ENCODE results near the gene DDX20. TPM values are rescaled to one million over a fixed set of nuclear protein-coding genes. Genes with fewer than 3 reads are reported as not detected.

DDX20 gene
- total RNA-seq, 4 donors from 2014 or later, result 16.0 to 25.0 (median 21.5) TPM

DNA sequence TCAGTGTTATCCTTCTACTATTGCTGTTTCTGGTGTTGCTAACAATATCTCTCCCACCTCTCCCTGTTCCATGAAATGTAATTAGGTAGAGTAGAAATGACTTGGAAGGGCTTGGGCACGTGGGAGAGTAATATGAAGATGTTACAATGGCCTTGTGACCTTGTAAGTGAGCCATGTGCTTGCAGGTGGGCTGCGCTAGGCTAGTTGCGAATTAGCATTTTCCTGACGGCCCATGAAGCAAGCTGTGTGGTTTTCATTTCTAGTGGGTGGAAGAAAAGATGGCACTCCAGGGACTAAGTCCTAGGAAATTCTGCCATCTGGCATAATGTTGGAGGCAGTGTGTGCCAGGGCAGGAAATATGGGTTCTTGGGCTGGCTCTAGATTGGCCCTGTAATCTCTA is 7.8 kb upstream of the DDX20 start:
- no peaks in the 10 kb centered on the region for H3K4me1 ChIP-seq
- TF ChIP-seq POLR2A (IDR thresholded peaks at IDR 0.05) (no peak), POLR2AphosphoS5 (IDR thresholded peaks at IDR 0.05) (no peak), EP300 (IDR thresholded peaks at IDR 0.05) (no peak)
- H3K4me3 ChIP-seq, result no peak overlapping the region
- no peak overlapping the region for H3K27ac ChIP-seq
- H3K27me3 ChIP-seq, result no peaks in the 10 kb centered on the region
- no peaks in the 10 kb centered on the region for H3K36me3 ChIP-seq
- no peaks in the 10 kb centered on the region for H3K9me3 ChIP-seq
- 87% methylated on average over 4 of the region's 4 CpGs for WGBS
- no peak for DNase-seq (ENCODE audit: low spot score in 2 of 2)

DNA sequence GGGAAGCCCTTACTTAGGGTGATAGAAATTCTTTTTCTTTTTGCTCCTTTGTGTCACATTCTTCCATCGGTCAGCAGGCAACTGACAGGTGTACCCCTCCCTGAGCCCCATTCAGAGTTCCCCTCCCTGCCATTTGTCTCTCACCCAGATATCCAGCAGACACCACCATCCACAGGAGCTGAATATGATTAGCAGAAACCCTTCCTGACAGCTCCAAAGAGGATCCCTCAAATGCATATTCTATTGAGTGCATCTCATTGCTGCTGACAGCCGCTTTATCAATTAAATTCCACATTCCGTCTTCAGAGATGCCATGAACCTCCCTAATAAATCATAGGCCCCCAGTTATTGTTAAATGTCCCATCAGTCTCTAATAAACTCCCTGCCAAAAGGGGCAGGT is 6.1 kb upstream of the DDX20 start:
- no peak overlapping the region for H3K27ac ChIP-seq

DNA sequence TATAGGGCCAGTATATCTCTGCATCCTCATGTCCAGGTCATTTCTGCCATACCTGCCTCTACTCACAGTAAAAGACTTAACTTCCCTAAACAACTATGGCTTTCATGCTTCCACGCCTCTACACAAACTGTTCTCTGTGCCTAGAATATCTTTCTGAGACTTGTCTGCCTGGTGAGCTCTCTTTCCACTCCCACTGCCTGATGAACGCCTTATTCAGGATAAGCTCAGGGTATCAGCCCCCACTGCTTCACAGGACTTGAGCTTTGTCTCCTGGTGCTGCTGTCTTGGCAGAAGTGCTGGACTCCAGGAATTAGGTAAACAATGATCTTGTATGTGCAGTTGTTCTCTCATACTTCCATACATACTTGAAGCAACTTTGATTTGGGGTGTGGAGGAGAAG is 4.8 kb upstream of the DDX20 start:
- Histone ChIP-seq H3K9me3 (no peaks in the 10 kb centered on the region), H3K27ac (no peak overlapping the region), H3K36me3 (no peaks in the 10 kb centered on the region), H3K4me3 (no peak overlapping the region), H3K27me3 (no peaks in the 10 kb centered on the region), H3K4me1 (peaks cover 8% of the 10 kb centered on the region)
- TF ChIP-seq POLR2AphosphoS5 (IDR thresholded peaks at IDR 0.05) (no peak), EP300 (IDR thresholded peaks at IDR 0.05) (no peak), POLR2A (IDR thresholded peaks at IDR 0.05) (no peak)
- TF ChIP-seq, protein P1, sequence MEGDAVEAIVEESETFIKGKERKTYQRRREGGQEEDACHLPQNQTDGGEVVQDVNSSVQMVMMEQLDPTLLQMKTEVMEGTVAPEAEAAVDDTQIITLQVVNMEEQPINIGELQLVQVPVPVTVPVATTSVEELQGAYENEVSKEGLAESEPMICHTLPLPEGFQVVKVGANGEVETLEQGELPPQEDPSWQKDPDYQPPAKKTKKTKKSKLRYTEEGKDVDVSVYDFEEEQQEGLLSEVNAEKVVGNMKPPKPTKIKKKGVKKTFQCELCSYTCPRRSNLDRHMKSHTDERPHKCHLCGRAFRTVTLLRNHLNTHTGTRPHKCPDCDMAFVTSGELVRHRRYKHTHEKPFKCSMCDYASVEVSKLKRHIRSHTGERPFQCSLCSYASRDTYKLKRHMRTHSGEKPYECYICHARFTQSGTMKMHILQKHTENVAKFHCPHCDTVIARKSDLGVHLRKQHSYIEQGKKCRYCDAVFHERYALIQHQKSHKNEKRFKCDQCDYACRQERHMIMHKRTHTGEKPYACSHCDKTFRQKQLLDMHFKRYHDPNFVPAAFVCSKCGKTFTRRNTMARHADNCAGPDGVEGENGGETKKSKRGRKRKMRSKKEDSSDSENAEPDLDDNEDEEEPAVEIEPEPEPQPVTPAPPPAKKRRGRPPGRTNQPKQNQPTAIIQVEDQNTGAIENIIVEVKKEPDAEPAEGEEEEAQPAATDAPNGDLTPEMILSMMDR (IDR thresholded peaks at IDR 0.05), result no peak
- WGBS, result 86% methylated on average over 2 of the region's 2 CpGs
- no peak for DNase-seq (ENCODE audit: low spot score in 2 of 2)

More for the DNA sequence above, 6.1 kb upstream of the DDX20 start:
- Histone ChIP-seq H3K36me3 (no peaks in the 10 kb centered on the region), H3K9me3 (no peaks in the 10 kb centered on the region), H3K4me3 (no peak overlapping the region), H3K4me1 (peaks cover 3% of the 10 kb centered on the region), H3K27me3 (no peaks in the 10 kb centered on the region)
- 94% methylated on average over 3 of the region's 3 CpGs for WGBS
- no peak for DNase-seq (ENCODE audit: low spot score in 2 of 2)
- no peak for TF ChIP-seq POLR2AphosphoS5 (IDR thresholded peaks at IDR 0.05)
- no peak for TF ChIP-seq EP300 (IDR thresholded peaks at IDR 0.05)
- TF ChIP-seq POLR2A (IDR thresholded peaks at IDR 0.05), result no peak
- TF ChIP-seq, protein P1 (IDR thresholded peaks at IDR 0.05), result no peak

DNA sequence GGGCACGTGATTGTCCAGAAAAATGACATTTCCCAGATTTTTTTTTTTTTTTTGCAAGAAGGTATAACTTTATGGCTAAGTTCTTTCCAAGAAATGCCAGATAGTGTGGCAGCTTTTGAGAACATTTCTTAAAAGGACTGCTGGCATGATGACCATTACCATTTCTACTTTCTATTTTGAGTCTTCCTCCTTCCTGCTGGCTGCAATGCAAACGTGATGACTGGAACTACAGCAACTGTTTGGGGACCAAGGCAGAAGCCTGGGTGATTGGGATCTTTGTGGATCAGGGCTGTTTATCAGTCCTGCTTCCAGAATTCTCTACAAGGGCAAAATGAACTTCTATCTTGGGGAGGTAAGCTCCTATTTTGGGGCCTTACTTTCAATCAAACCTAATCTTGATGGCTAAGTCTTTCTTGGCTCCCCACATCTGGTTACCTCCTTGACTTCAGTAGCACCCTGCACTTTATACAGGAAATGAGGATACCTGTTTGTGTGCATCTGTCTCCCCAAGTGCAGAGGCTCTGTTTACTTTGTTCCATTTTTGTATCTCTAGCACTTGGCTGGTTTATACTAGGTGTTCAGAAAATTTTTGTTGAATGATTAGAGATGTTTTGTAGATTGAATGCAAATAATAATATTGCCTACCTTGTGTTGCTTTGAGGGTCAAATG is 3.7 kb upstream of the DDX20 start:
- Histone ChIP-seq H3K4me3 (no peak overlapping the region), H3K9me3 (no peaks in the 10 kb centered on the region), H3K4me1 (peaks cover 17% of the 10 kb centered on the region), H3K27me3 (no peaks in the 10 kb centered on the region), H3K36me3 (no peaks in the 10 kb centered on the region), H3K27ac (no peak overlapping the region)
- WGBS, result 51% methylated on average over 2 of the region's 2 CpGs
- no peak for DNase-seq (ENCODE audit: low spot score in 2 of 2)
- TF ChIP-seq EP300 (IDR thresholded peaks at IDR 0.05) (no peak), POLR2A (IDR thresholded peaks at IDR 0.05) (no peak), POLR2AphosphoS5 (IDR thresholded peaks at IDR 0.05) (no peak)
- TF ChIP-seq, protein P1 (IDR thresholded peaks at IDR 0.05), result no peak

DNA sequence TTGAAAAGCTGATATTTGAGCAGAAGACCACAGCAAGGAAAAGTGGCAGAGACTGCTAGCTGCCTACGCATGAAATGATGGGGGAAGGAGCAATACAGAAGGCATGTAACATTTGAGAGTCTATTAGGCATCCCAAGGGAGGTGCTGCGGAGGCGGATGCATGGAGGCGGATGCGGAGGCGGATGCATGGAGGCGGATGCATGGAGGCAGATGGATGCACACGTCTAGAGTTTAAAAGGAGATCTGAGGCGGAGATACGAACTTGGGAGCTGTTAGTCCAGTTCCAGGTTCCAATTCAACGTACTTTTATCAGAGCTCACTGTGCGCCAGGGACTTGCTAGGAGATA is 744 bp upstream of the DDX20 start:
- 2% methylated on average over 12 of the region's 12 CpGs for WGBS

More for the DNA sequence above, 744 bp upstream of the DDX20 start:
- peaks cover 23% of the 10 kb centered on the region for H3K4me1 ChIP-seq
- H3K4me3 ChIP-seq, result peak overlapping the region; percentile 68
- H3K27me3 ChIP-seq, result no peaks in the 10 kb centered on the region
- no peaks in the 10 kb centered on the region for H3K9me3 ChIP-seq
- no peak for TF ChIP-seq POLR2AphosphoS5 (IDR thresholded peaks at IDR 0.05)
- TF ChIP-seq EP300 (IDR thresholded peaks at IDR 0.05), result no peak
- TF ChIP-seq, protein P1 (IDR thresholded peaks at IDR 0.05), result no peak
- no peak for TF ChIP-seq POLR2A (IDR thresholded peaks at IDR 0.05)
- no peak for DNase-seq (ENCODE audit: low spot score in 2 of 2)
- H3K27ac ChIP-seq, result peak overlapping the region; percentile 90
- H3K36me3 ChIP-seq, result peaks cover 5% of the 10 kb centered on the region
